Activated CD4-positive, alpha-beta T cell treated with anti-CD3 and anti-CD28 coated beads, Interleukin-2, amount 50 U/mL, for 1 hour (primary cell): ENCODE measurements around the gene TSPAN16.
A peak's percentile ranks its signal among the peaks of the same experiment; 100 is the strongest.

Experiments used
- DNase-seq: peaks from one replicate; pipeline ENCODE4 v3.0.0-alpha.2; 2020

The TSPAN16 gene, protein sequence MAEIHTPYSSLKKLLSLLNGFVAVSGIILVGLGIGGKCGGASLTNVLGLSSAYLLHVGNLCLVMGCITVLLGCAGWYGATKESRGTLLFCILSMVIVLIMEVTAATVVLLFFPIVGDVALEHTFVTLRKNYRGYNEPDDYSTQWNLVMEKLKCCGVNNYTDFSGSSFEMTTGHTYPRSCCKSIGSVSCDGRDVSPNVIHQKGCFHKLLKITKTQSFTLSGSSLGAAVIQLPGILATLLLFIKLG

GRCh38 chr19:11295665-11296245 is at the start of gene TSPAN16:
TSS of gene TSPAN16 (plus strand) at chr19:11296160. CDS start at chr19:11296298, 138 bp downstream.
- no peak for DNase-seq

DNA sequence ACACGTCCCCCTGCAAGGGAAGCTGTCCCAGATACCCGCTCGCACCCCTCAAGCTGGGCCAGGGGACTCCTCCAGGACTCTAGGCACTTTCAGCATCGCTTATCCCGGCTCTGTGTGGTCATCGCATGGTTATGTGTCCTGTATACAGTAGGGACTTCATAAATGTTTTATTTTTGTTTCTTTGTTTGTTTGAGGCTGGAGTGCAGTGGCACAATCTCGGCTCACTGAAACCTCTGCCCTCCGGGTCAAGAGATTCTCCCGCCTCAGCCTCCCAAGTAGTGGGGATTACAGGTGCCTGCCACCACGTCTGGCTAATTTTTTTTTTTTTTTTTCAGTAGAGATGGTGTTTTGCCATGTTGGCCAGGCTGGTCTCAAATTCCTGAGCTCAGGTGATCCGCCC is 49.0 kb upstream of the TSPAN16 start:
- DNase-seq, result no peak

DNA sequence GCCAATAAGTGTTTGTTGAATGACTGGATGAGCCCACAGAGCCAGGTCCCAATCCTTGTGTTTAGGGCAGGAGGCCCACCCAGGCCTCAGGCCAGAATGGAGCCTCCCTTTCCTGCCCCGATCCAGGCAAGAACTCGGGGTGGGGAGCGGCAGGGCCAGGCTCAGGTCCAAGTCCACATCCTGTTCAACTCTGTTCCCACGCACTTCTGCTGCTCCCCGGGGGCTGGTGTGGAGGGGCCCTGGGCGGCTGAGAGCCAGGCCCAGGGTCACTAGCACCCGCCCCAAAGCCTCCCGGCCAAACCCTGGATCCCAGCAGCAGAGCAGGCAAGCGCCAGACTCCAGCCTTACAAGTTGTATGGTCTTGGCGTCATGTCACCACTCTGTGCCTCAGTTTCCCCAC is 48.6 kb upstream of the TSPAN16 start:
- DNase-seq, result no peak

DNA sequence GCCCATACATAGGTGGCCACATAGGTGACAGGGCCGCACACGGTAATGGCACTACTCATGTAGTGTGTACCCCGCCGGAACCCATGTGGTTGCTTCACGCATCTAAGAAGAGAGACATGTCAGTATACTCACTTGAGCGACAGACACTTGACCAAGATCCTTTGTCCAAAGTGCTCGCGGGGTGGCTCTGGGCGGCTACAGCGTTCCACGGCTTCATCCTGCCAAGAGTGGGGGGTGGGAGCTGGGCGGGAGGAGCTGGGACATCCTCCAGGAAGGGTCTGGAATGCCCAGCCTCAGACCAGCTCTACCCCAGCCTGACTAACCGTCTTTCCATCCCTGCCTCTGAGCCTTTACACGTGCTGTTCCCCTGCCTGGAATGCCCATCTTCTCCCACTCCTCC is 48.0 kb upstream of the TSPAN16 start:
- no peak for DNase-seq

DNA sequence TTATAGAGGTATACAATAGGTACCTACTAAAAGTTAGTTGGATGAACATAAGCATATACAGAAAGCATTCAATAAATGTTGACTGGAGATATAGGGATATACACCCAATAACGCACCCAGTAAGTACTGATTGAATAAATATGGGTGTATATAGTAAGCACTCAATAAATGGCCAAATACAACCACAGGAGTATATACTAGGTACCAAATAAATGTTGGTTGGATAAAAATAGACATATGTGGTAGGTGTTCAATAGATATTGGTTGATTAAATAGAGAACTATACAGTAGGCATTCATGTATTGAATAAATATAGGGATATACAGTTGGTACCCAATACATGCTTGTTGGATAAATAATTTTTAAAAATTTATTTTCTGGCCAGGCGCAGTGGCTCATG is 47.1 kb upstream of the TSPAN16 start:
- no peak for DNase-seq

- no peak for DNase-seq
These were observed 44.7 kb upstream of the TSPAN16 start for GRCh38 chr19:11251217-11251616.

GRCh38 chr19:11251650-11252314 is 44.2 kb upstream of the TSPAN16 start:
- no peak for DNase-seq

GRCh38 chr19:11252665-11253355 is 43.1 kb upstream of the TSPAN16 start:
- no peak for DNase-seq

DNA sequence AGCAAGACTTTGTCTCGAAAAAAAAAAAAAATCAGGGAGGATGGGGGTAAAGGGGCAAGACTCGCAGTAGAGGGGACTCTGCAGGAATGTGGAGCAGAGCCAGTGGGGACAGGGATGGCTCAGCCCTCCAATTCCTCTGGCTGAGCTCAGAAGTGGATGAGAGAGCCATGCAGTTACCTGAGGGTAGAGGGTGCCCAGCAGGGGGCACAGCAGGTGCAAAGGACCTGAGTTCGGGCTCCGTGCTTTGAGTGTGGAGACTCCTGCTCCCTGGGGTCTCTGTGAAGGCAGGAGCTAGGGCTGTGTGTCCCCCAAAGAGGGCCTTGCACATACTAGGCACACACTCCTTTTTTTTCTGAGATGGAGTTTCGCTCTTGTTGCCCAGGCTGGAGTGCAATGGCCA is 41.3 kb upstream of the TSPAN16 start:
- no peak for DNase-seq

DNA sequence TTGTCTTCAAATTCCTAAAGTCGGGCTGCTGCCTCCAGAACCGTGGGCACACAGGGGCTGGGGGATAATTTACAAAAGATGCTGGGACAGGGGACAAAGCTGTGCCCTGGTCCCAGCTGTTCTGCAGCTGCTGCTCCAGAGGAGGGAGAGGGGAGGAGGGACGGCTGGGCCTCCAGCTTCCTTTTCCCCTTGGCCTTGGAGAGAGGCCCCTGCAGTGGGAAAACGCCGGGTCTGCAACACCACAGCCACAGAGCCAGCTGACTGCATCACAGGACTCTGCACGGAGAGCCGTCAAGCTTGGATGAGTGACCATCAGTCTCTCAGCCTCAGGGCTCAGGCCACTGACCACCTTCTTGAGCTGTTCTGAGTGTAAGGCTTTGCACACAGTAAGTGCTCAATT is 39.8 kb upstream of the TSPAN16 start:
- no peak for DNase-seq

DNA sequence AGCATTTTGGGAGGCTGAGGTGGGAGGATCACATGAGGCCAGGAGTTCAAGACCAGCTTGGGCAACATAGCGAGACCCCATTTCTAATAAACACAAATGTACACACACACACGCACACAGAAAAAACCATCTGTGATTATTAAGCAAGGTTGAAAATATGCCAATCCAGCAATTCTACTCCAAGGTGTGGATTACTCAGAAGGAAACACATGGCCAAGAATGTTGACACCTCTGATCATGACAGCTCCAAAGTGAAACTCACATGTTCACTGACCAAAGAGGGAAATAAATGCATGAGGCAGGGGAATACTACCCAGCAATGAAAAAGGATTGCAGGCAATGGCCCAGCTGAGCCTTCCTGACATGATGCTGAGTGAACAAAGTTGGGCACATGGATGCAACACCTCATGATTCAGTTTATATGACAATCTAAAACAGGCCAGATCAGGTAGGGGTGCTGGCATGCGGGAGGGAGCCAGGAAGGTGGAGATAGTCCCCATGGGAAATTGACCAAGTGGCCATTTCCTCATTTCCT is 38.0 kb upstream of the TSPAN16 start:
- no peak for DNase-seq

- no peak for DNase-seq
These were observed 35.0 kb upstream of the TSPAN16 start for GRCh38 chr19:11260996-11261395.

DNA sequence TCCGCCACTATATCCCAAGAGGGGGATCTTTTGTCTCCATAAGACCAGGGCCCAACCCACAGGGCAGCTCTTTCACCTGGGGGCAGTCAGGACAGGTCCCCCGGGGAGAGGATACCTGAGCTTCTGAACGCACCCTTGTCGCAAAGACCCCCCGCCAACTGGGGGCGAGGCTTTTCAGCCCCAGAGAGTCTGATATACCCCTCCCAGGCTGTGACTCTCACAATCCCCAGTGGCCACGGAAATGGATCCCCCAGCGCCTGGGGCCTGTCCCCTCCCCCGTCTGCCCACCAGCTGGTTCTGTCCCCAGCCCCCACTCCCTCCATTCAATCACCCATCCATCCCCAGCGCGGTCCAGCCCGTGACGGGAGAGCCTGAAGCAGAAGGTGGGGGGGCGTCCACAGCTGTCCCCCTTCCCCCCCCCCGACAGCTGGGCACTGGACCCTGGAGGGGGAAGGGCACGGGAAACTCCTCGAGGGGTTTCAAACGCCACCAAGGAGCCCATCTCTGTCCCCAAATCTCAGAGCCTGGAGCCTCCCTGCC is 34.5 kb upstream of the TSPAN16 start:
- DNase-seq, result no peak

- DNase-seq, result peak; percentile 14
These were observed 33.8 kb upstream of the TSPAN16 start, which contains the start of gene DOCK6 for GRCh38 chr19:11261971-11262839. TSS of gene DOCK6 (minus strand) at chr19:11262524. CDS start at chr19:11262440, 84 bp downstream.

DNA sequence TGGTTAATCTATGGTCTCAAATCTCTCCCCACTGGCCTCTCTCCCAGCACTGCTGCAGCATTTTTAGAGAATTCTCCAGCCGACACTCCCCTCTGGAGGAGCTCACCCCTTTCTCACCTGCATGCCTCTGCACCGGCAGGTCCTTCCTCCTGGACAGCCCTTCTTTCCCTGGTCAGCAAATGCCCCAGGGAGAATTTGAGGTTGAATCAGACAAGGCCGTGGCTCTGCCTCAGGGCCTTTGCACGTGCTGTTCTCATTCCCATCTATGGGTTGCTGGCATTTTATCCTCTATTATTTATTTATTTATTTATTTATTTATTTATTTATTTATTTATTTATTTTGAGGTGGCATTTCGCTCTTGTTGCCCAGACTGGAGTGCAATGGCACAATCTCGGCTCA is 32.2 kb upstream of the TSPAN16 start:
- DNase-seq, result no peak

DNA sequence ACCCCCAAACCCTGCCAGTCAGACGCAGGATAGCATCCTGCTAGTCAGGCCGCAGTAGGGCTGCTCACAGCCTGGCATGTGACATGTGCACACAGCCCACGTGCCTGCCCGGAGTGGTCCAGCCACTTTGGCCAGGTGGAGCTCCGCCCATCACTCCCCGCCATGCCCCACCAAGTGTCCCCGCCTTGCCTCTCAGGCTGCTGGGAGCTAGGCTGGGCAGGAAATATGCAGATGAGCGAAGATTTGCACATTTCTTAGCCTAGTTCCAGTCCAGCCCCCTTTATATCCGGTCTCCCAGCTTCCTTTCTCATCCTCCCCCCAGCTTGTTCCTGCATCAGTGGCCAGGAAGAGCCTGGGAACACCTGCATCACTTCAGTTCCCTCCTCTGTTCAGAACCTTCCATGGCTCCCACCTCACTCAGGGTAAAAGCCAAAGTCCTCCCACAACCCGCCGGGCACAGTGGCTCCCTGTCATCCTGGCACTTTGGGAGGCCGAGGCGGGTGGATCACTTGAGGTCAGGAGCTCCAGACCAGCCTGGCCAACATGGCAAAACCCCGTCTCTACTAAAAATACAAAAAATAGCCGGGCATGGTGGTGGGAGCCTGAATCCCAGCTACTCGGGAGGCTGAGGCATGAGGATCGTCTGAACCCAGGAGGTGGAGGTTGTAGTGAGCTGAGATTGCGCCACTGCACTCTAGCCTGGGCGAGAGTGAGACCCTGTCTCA is 31.3 kb upstream of the TSPAN16 start:
- DNase-seq, result no peak

GRCh38 chr19:11265177-11265784 is 30.7 kb upstream of the TSPAN16 start:
- DNase-seq, result no peak

DNA sequence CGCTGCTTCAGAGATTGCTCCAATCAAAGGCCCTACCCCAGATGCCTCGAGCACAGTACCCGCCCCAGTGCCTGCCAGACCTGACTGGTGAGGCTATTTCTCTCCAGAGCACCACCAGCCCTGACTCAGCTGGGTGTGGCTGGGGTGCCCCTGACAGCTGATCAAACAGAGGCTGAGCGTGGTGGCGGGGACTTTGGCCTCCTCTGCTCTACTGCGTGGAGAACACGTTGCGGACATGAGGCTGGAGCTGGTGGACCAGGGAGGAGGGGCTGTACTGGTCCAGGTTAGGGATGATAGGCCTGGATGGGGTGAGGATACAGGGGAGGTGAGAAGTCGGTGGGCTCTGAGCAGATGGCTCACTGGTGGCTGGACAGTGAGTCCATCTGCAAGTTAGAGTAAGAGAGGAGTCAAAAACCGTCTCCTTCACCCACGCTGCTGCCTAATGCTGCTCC is 30.1 kb upstream of the TSPAN16 start:
- no peak for DNase-seq

- no peak for DNase-seq
These were observed 28.5 kb upstream of the TSPAN16 start for GRCh38 chr19:11267316-11268085.

GRCh38 chr19:11268783-11269267 is 27.1 kb upstream of the TSPAN16 start:
- no peak for DNase-seq
